GM12801 (cell line): Measurements from ENCODE around the gene NFKBIB.

Experiments
- CTCF ChIP-seq: IDR thresholded peaks from one replicate; pipeline ENCODE4 v1.5.1; 2011; ENCODE audit warnings: control low read depth; ENCODE audit not compliant: insufficient read length; ENCODE audit errors: extremely low read depth

The NFKBIB gene

DNA sequence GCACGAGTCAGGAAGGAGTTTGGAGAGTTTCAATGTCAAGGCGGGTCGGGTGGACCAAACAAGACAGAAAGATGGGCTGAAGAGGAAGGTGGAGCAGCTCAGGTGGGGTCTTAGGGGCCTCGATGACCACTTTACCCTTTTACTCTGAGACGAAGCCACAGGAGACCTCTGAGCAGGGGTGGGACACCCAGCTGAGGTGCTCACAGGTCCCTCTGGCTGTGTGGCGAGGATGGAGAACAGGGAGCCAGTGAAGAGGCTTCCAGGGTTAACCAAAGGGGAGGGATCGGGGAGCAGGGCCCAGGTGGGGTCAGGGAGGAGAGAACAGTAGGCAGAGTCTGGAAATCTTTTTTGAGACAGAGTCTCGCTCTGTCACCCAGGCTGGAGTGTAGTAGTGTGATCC is 14.2 kb downstream of the NFKBIB start:
- no peak for TF ChIP-seq CTCF

DNA sequence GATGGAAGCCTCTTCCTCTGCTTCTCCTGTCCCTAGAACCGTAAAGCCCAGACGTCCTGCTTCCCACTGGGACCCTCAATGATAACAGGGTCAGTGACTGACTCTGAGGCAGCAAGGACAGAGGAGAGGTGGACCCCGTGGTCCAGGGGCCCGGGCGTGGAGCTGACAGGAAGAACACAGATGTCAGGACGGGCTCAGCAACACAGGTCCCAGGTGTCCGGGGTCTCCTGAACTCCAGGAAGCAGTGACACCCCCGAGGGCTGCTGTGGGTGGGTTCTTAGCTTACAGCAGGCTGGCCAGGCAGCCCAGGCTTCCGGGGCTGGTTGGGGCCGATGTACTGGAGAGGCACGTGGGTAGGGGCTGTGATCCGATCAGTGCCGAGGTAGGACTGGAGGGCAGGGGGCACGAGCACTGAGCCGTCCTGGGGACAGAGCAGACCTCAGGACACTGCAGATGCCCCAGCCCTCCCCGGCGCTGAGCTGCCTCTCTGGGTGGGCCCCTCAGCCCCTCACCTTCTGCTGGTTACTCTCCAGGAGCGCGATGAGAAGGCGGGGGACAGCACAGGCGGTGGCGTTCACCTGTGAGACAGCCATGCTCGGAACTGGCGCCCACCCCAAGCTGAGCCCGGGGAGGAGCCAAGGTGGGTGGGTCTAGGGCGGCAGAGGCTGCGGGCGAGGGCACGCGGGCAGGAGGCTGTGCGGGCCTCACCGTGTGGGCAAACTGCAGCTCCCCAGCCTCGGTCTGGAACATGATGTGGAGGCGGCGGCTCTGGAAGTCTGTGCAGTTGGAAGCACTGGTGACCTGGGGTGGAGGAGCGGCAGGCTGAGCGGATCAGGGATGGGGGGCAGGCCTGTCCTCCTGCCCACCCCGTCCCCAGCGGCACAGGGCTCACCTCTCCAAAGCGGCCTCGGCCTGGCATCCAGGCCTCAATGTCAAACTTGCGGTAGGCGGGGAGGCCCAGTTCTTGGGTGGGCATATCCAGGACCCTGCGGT is 15.9 kb downstream of the NFKBIB start:
- no peak for TF ChIP-seq CTCF

DNA sequence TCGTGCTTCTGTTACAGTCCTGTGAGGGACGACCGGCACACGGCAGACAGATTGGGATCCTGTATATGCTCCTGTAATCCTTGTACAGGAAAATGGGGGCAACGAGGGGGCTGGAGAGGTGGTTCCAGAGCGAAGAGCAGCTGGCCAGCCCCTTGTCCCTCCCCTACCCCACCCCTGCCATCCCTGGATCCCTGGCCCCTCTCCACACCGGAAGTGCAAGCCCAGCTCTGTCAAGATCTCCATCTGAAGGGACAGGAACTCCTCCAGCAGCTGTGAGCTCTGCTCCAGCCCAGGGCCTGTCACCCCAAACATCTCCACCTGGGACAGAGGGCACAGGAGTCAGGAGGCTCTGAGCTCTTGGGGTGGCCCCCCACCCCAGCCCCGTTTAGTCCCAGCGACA is 17.7 kb downstream of the NFKBIB start:
- TF ChIP-seq CTCF: no peak

- no peak for TF ChIP-seq CTCF
These were observed 18.2 kb downstream of the NFKBIB start for GRCh38 chr19:38917921-38918491.

GRCh38 chr19:38918526-38918925 is 18.8 kb downstream of the NFKBIB start:
- no peak for TF ChIP-seq CTCF

GRCh38 chr19:38919837-38920601 is 20.2 kb downstream of the NFKBIB start:
- TF ChIP-seq CTCF: no peak
